CD4-positive, alpha-beta T cell (primary cell): ENCODE data around the gene ZNF768. TPM values are rescaled to one million over a fixed set of nuclear protein-coding genes. Genes with fewer than 3 reads are reported as not detected.

ENCODE experiments used
- ATAC-seq: fragments of 200-7000 bp; cut with Tn5 transposase; one replicate; pipeline ENCODE4 v1.10.0; 2022; ENCODE audit warnings: mild to moderate bottlenecking; ENCODE audit not compliant: poor library complexity
- CTCF ChIA-PET: fragments of 350-600 bp; sonication (Branson Sonifier 250); formaldehyde crosslinking; loops from one replicate; lab custom pipeline; 2021; ENCODE audit warnings: antibody characterized with exemption, inconsistent platforms; lab: Charles Lee
- POLR2A ChIA-PET: fragments of 350-600 bp; sonication (Branson Sonifier 250); formaldehyde crosslinking; loops from one replicate; lab custom pipeline; 2021; ENCODE audit warnings: antibody characterized with exemption, inconsistent platforms; lab: Charles Lee
- DNase-seq, 14 experiments: peaks; one replicate each; pipeline ENCODE4 v3.0.0-alpha.2; 2013 to 2020; ENCODE audit warnings: mixed read lengths in 2 of 14
- H3K27ac ChIP-seq, 2 donors: one replicate each; pipeline versions ENCODE4 v1.5.1 to v1.7.0; 2013; ENCODE audit warnings: low read length in 2 of 2, low read depth in 1 of 2, mild to moderate bottlenecking in 1 of 2
- H3K27me3 ChIP-seq, 2 experiments: 1 replicate in 1 of 2; 2 replicates in 1 of 2; pipeline versions ENCODE4 v1.6.1 to v1.7.0; 2013; ENCODE audit warnings: low read length in 2 of 2, control low read depth in 1 of 2, mild to moderate bottlenecking in 1 of 2, moderate library complexity in 1 of 2; ENCODE audit not compliant: insufficient read depth in 2 of 2, control insufficient read depth in 1 of 2
- H3K36me3 ChIP-seq: one replicate; pipeline ENCODE4 v1.6.1; 2013; ENCODE audit warnings: low read length, control low read depth; ENCODE audit not compliant: insufficient read depth
- H3K4me1 ChIP-seq: one replicate; pipeline ENCODE4 v1.6.1; 2013; ENCODE audit warnings: low read length, control low read depth; ENCODE audit not compliant: insufficient read depth
- H3K4me3 ChIP-seq: one replicate; pipeline ENCODE4 v1.5.1; 2013; ENCODE audit warnings: mild to moderate bottlenecking, low read length, moderate library complexity
- H3K9me3 ChIP-seq, 2 experiments: 1 replicate in 1 of 2; 2 replicates in 1 of 2; pipeline versions ENCODE4 v1.6.1 to v1.7.0; 2013; ENCODE audit warnings: low read length in 2 of 2, mild to moderate bottlenecking in 2 of 2, control low read depth in 1 of 2, moderate library complexity in 1 of 2; ENCODE audit not compliant: control insufficient read depth in 1 of 2, insufficient read depth in 1 of 2
- H3K27ac Mint-ChIP-seq: one replicate; pipeline ENCODE4 v1.8.0; 2020; ENCODE audit warnings: mixed read lengths
- H3K27me3 Mint-ChIP-seq: one replicate; pipeline ENCODE4 v1.8.0; 2021; ENCODE audit warnings: mixed read lengths
- H3K36me3 Mint-ChIP-seq: one replicate; pipeline ENCODE4 v1.8.0; 2021; ENCODE audit warnings: low read depth, mixed read lengths
- H3K4me1 Mint-ChIP-seq: one replicate; pipeline ENCODE4 v1.8.0; 2021; ENCODE audit warnings: low read depth, mixed read lengths
- H3K4me3 Mint-ChIP-seq: one replicate; pipeline ENCODE4 v1.8.0; 2020; ENCODE audit warnings: mild to moderate bottlenecking, mixed read lengths
- H3K9me3 Mint-ChIP-seq: one replicate; pipeline ENCODE4 v1.8.0; 2020; ENCODE audit warnings: mixed read lengths
- CTCF ChIP-seq: fragments of 200-600 bp; IDR thresholded peaks from one replicate; pipeline ENCODE4 v1.8.0; 2022; ENCODE audit warnings: antibody characterized with exemption, mild to moderate bottlenecking
- intact Hi-C, 2 experiments: fragments of 100-400 bp; cut with DNase I in 1 of 2; cut with micrococcal nuclease in 1 of 2; formaldehyde crosslinking; loops; one replicate each; pipeline versions ENCODE4 v1.15.1 to v1.9.0; 2023 to 2025; cut with DNase I, micrococcal nuclease
- total RNA-seq, 174 experiments: library from RNA in 2 of 174; stranded (reverse) in 2 of 174; gene quantifications; one replicate each; pipeline ENCODE4 v1.2.3 and lab custom pipeline; 2021 to 2026

Gene ZNF768
- total RNA-seq, 2 experiments from 2014 or later: 3.9 to 4.1 TPM

GRCh38 chr16:30535106-30535776 lies 8.9 kb upstream of the ZNF768 start:
- H3K4me1 Mint-ChIP-seq: peaks cover 37% of the 10 kb centered on the region
- H3K36me3 Mint-ChIP-seq: peaks cover 25% of the 10 kb centered on the region
- H3K27me3 Mint-ChIP-seq: no peaks in the 10 kb centered on the region
- DNase-seq (peak in 4 of 14 experiments; percentile 25 to 71 (median 60)), ATAC-seq (peak; percentile 25)
- peak overlapping the region; percentile 94 for H3K4me3 Mint-ChIP-seq
- Histone ChIP-seq H3K4me1 (peaks cover 45% of the 10 kb centered on the region), H3K27me3 (no peaks in the 10 kb centered on the region), H3K36me3 (peaks cover 17% of the 10 kb centered on the region), H3K27ac (peak overlapping the region; percentile 85 to 96), H3K4me3 (peak overlapping the region; percentile 87), H3K9me3 (no peaks in the 10 kb centered on the region)
- intact Hi-C loops: loop anchor here (1.0 to 5.0 kb wide), 10 partner anchors 16 to 105 kb away; partner anchors contain the start of genes DCTPP1 (in 1 of the 2), SEPHS2 (in 1 of the 2), ZNF689 (in 1 of the 2) and ZNF764 (in 1 of the 2)
- H3K27ac Mint-ChIP-seq: peak overlapping the region; percentile 99
- no peaks in the 10 kb centered on the region for H3K9me3 Mint-ChIP-seq
- POLR2A ChIA-PET: interaction anchor here (0.7 to 3.6 kb wide), 37 partner anchors 8 to 443 kb away, joined by 3 to 116 read pairs (median 7); partner anchors contain the start of genes DCTPP1, FBRS, PRR14 and SEPHS2
- no peak for TF ChIP-seq CTCF
- CTCF ChIA-PET: interaction anchor here (0.7 to 4.2 kb wide), 23 partner anchors 9 to 124 kb away, joined by 3 to 68 read pairs (median 5); partner anchors contain the start of genes DCTPP1, FBRS, SEPHS2 and ZNF688

- peak within 1 kb of the TSS; percentile 87 for H3K4me3 ChIP-seq
- no peaks in the 10 kb centered on the region for H3K9me3 ChIP-seq
- H3K4me1 ChIP-seq: peaks cover 52% of the 10 kb centered on the region
- H3K9me3 Mint-ChIP-seq: no peaks in the 10 kb centered on the region
- ATAC-seq: peak; percentile 80
- H3K4me1 Mint-ChIP-seq: peaks cover 43% of the 10 kb centered on the region
- H3K27me3 Mint-ChIP-seq: no peaks in the 10 kb centered on the region
- H3K27ac Mint-ChIP-seq: peak within 1 kb of the TSS; percentile 99
- POLR2A ChIA-PET: interaction anchor here (1.0 to 3.6 kb wide), 31 partner anchors 9 to 443 kb away, joined by 3 to 116 read pairs (median 7); partner anchors contain the start of genes DCTPP1, FBRS, PRR14 and SEPTIN1
- TF ChIP-seq CTCF: no peak
- CTCF ChIA-PET: interaction anchor here (1.0 to 4.2 kb wide), 13 partner anchors 10 to 124 kb away, joined by 4 to 68 read pairs (median 9); partner anchors contain the start of genes DCTPP1, FBRS, ZNF688 and ZNF689
- H3K27ac ChIP-seq: peak within 1 kb of the TSS; percentile 85 to 96
- intact Hi-C loops: loop anchor here (1.0 to 5.0 kb wide), 11 partner anchors 16 to 104 kb away; partner anchors contain the start of genes DCTPP1 (in 1 of the 2), SEPHS2 (in 1 of the 2), ZNF689 (in 1 of the 2) and ZNF764 (in 1 of the 2)
- peaks cover 17% of the 10 kb centered on the region for H3K36me3 ChIP-seq
- H3K36me3 Mint-ChIP-seq: peaks cover 28% of the 10 kb centered on the region
- no peaks in the 10 kb centered on the region for H3K27me3 ChIP-seq
- H3K4me3 Mint-ChIP-seq: peak within 1 kb of the TSS; percentile 94
- DNase-seq: peak; percentile 88 to 95 (median 92)
Measured at GRCh38 chr16:30534368-30535105, 8.2 kb upstream of the ZNF768 start, which contains the start of gene ZNF747. Gene ZNF747 (minus strand): TSS chr16:30534858. CDS start chr16:30534679, 179 bp downstream.
